ENCODE results near the gene TRIM28. TPM values are rescaled to one million over a fixed set of nuclear protein-coding genes. Genes with fewer than 3 reads are reported as not detected.

TRIM28 gene
- total and polyA plus RNA-seq, 7 donors = 141 to 212 (median 165) TPM

- TF ChIP-seq CTCF (IDR thresholded peaks at IDR 0.05) = no peak
- DNase-seq (peak in 1 of 2 donors; percentile 47), ATAC-seq (no peak)
- Histone ChIP-seq H3K4me1 (peaks cover 31% of the 10 kb centered on the region), H3K4me3 (peak overlapping the region; percentile 74), H3K27me3 (ENCODE audit: insufficient read depth in 3 of 3, low read length in 2 of 3) (no peaks in the 10 kb centered on the region), H3K27ac (peak overlapping the region; percentile 97), H3K9me3 (no peaks in the 10 kb centered on the region), H3K36me3 (ENCODE audit: insufficient read depth in 1 of 2, low read depth in 1 of 2) (peaks cover 11 to 65% of the 10 kb centered on the region in 2 donors)
- intact Hi-C loops (cut with DNase I) = no loop called here
- WGBS, 3 donors = 21 to 24% (median 23%) methylated on average over 18 of the region's 18 CpGs
Measured at GRCh38 chr19:58553799-58554493, 10.1 kb downstream of the TRIM28 start.

- WGBS, 3 donors = 0 to 1% (median 1%) methylated on average over 49 to 69 of the region's 69 CpGs
- ATAC-seq = peak; percentile 59 to 66 (median 61)
Measured at GRCh38 chr19:58554494-58555368, 10.9 kb downstream of the TRIM28 start, which contains the start of gene CHMP2A. CHMP2A (minus strand) TSS chr19:58555105; CDS start chr19:58554212, 893 bp downstream.

DNA sequence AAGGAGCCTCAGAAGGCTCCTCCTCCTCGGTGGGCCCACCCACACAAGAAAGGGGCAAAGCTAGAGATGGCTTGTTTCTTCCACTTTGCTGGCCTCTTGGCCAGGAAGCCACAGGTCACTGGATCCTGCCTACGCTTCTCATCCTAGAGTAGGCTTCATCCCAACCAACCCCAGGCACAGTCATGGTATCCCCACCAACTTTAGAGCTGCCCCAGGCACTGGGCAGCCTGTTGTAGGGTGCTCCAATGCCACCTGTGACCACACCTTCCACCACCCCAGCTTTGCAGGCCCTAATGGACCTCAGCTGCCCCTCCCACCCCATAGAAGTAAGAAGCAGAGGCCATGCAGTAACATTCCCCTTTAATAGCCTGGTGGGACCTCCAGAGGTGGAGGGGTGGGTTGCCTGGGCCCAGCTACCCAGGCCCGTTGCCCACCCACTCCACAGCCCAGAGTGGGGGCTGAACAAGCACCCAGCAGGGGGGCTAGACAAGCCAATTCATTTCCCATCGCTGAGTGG is 11.6 kb downstream of the TRIM28 start:
- no peak for DNase-seq
- Histone ChIP-seq H3K27me3 (ENCODE audit: insufficient read depth in 3 of 3, low read length in 2 of 3) (no peaks in the 10 kb centered on the region), H3K27ac (peak overlapping the region; percentile 97), H3K9me3 (no peaks in the 10 kb centered on the region), H3K36me3 (ENCODE audit: insufficient read depth in 1 of 2, low read depth in 1 of 2) (peaks cover 0 to 50% of the 10 kb centered on the region in 2 donors), H3K4me1 (peaks cover 38% of the 10 kb centered on the region), H3K4me3 (peak overlapping the region; percentile 74)
- no peak for ATAC-seq
- 39 to 44% (median 39%) methylated on average over 4 of the region's 4 CpGs for WGBS, 3 donors
- TF ChIP-seq CTCF (IDR thresholded peaks at IDR 0.05) = no peak
- intact Hi-C loops (cut with DNase I) = no loop called here

More at GRCh38 chr19:58554494-58555368, 10.9 kb downstream of the TRIM28 start, which contains the start of gene CHMP2A:
- no peaks in the 10 kb centered on the region for H3K27me3 ChIP-seq (ENCODE audit: insufficient read depth in 3 of 3, low read length in 2 of 3)
- peak within 1 kb of the TSS; percentile 97 for H3K27ac ChIP-seq
- DNase-seq = peak; percentile 99 to 100
- peaks cover 4 to 57% of the 10 kb centered on the region in 2 donors for H3K36me3 ChIP-seq (ENCODE audit: insufficient read depth in 1 of 2, low read depth in 1 of 2)
- H3K4me3 ChIP-seq = peak within 1 kb of the TSS; percentile 74
- no peaks in the 10 kb centered on the region for H3K9me3 ChIP-seq
- H3K4me1 ChIP-seq = peaks cover 31% of the 10 kb centered on the region
- intact Hi-C loops (cut with DNase I) = no loop called here
- no peak for TF ChIP-seq CTCF (IDR thresholded peaks at IDR 0.05)

GRCh38 chr19:58555920-58556621 is 12.2 kb downstream of the TRIM28 start:
- H3K9me3 ChIP-seq = no peaks in the 10 kb centered on the region
- no peaks in the 10 kb centered on the region for H3K27me3 ChIP-seq (ENCODE audit: insufficient read depth in 3 of 3, low read length in 2 of 3)
- peaks cover 43% of the 10 kb centered on the region for H3K4me1 ChIP-seq
- TF ChIP-seq CTCF (IDR thresholded peaks at IDR 0.05) = no peak
- WGBS, 3 donors = 78 to 83% (median 80%) methylated on average over 12 to 16 of the region's 16 CpGs
- peak overlapping the region; percentile 84 for H3K4me3 ChIP-seq
- intact Hi-C loops (cut with DNase I) = no loop called here
- ATAC-seq = no peak
- H3K36me3 ChIP-seq (ENCODE audit: insufficient read depth in 1 of 2, low read depth in 1 of 2) = peaks cover 0 to 44% of the 10 kb centered on the region in 2 donors
- no peak for DNase-seq
- H3K27ac ChIP-seq = peak overlapping the region; percentile 97
